ENCODE results near the gene CXCR6.
"Not testable (repeated sequence)": the region's sequence is repeated elsewhere in the genome, so short reads cannot be mapped to it uniquely, and the experiment has no call there.

Gene CXCR6

DNA sequence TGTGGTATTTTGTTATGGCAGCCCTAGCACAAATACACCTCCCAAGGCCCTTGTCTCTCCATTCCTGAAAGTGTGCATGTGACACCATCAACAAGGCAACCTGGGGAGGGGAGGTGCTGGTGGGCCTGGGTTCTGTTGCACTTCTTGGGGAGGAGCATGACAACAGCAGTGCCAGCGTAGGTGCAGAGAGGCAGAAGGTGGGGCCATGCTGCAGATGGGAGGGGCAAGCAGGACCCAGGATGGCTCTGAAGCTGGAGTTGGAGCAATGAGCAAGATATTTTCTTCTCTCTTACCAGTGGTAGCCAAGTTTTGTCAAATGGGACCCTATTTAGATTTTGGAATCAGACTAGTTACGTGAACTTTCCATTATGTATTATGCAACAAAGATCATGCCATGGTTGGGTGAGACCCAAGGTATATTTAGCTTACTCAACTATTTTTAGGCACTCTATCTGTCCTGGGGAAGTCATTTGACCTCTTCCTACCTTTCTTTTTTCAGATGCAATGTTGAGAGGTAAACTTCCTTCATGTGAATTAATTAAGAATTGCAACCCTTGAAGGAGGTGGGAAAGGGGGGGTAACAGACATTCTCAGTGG lies 49.0 kb downstream of the CXCR6 start:
- no peak for DNase-seq

DNA sequence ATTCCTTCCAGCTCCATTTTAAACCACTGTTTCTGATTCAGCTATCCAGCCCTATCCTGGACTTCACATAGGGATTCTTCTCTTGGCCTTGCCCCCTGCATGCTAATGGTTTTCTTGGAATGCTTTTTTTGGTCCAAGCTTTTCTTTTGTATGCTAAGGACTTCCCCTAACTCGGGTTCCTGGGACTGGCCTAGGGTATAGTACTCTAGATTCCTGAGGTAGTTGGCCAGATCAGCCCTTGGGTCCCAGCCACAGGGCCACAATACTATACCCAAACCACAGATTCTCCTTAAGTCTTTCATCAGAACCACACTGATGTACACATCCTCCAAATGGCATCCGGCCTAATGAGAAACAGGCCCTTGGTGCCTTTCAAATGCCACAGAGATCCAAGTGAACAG lies 49.6 kb downstream of the CXCR6 start:
- DNase-seq: no peak

- peak; percentile 45 for DNase-seq
Observed at GRCh38 chr3:45993421-45994027, 50.3 kb downstream of the CXCR6 start.

DNA sequence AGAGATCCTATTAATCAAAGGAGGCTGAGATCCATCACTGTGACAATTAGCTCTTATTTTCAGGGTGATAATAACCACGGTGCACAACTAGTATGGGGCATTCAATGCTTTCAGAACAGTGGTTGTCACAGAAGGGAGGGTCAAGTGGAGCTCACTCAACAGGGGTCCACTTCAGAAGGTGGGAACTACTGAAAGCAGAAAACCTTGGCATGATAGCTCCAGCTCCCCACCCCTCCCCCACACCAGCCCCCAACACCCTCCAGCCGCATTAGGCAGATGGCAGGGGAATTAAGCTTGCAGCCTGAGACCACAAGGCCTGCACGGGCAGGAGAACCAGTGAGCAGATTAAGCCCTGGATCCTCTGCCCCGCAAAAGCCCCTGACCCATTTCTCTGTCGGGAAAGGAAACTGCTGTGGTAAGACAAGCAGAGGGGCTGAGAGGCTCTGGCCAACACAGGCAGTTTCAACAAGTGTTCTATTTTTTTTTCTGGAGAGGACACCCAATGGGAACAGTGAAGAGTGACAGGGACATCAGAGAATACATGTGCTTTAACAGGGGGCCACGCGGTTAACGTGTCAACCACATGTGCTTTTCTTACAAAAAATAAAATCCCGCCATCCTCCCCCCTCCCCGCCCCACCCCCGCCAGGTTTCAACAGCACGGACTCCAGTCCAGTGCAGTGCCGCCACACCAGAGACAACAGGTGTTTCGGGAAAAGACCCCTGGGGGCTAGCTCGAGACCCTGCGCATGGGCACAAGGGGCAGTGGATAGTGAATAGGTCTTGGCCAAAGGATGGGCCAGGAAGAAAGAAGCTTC lies 51.4 kb downstream of the CXCR6 start:
- peak; percentile 63 for DNase-seq

DNA sequence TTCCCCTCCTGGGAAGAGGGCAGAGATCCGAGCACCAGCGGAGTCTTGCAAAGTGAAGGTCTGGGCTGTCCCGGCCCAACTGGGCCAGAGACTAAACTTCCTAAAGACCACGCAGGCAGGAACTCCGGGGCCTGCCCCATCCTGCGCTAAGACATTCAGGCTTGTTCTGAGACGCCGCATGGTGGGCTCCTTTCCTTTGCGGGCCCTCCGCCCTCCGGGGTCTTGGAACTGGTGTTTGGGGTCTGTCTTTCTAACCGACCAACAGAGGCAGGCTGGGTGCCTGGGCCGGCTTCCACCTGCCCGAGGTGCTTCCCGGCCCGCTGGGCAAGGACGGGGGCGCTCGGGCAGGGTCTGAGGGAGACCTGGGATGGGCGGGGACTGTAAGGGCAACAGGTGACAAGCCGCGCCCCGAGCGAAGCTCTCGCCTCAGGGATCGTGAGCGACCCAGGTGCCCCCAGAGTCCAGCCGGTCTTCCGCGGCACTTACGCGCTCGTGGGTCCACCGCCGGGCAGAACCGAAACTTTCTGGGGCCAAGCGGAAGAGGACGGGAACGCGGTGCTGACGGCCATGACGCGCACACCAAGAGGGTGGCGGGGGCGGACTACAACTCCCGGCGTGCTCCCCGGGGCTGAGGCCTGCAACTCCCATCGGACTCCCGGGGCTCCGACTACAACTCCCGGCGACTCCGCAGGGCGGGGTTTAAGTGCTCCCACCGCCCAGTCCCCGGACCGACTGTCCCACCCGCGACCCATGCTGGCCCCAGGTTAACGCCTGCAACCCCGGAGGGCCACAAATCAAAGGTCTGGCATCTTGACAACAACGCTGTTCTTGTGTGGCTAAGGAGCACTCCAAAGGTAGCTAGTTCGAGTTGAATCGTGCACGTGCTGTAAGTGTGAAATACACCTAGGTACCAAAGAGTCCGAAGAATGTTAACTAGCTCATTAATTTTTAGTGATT lies 52.2 kb downstream of the CXCR6 start, which contains the start of gene FYCO1:
FYCO1 (minus strand) TSS at position 589 of the 957 bp plus-strand sequence. CDS start 10,914 bp downstream, outside the sequence.
- DNase-seq: peak; percentile 87

DNA sequence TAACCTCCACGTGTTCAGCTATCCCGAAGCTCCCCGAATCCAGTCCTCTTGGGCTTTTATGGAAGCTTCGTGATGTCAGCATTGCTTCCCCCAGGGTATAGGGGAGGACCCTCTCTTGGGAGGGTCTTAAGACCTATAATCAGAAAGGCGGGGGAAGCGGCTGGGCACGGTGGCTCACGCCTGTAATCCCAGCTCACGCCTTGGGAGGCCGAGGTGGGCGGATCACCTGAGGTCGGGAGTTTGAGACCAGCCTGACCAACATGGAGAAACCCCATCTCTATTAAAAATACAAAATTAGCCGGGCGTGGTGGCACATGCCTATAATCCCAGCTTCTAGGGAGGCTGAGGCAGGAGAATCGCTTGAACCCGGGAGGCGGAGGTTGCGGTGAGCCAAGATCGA lies 54.2 kb downstream of the CXCR6 start:
- not testable (repeated sequence) for DNase-seq

- no peak for DNase-seq
Observed at GRCh38 chr3:45997942-45998341, 54.7 kb downstream of the CXCR6 start.

All from stimulated activated naive CD4-positive, alpha-beta T cell treated with Interleukin-2 at 50 U/mL for 16 hours (primary cell).